ENCODE measurements around the gene PASK. TPM values are rescaled to one million over a fixed set of nuclear protein-coding genes. Genes with fewer than 3 reads are reported as not detected.

PASK gene
- total RNA-seq, 1 donor from 2014 or later = 8.7 TPM

DNA sequence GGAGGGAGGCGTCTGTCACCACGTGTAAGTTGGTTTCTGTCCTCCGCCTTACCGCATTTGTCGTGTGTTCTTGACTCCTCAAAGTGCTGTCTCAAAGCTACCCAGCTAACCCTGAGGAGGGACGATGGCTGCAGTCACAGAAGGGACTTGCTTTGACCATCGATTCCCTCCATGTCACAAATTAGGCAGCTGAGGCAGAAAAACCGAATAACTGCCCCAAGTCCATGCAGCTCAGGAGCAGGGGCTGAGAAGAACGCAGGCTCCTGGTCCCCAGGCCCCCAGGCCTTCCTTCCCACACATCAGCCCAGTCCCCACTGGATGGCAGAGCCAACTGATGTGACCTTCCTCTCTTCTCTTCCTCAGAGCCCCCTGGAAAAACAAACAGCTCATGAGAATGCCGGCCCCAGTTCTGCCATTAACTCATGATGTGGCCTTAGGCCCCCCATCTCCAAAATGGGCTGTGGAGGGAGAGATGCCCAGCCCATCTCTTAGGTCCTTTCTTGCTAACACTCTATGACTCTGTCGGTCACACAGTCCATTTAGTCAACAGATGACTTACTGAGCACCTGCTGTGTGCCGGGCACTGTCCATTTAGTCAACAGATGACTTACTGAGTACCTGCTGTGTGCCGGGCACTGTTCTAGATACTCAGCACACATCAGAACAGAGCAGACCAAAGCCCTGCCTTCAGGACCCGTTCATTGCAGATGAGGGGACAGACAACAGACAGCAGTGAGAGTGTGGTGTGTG lies 66.8 kb downstream of the PASK start:
- DNase-seq (ENCODE audit: low read depth in 2 of 2) = no peak

DNA sequence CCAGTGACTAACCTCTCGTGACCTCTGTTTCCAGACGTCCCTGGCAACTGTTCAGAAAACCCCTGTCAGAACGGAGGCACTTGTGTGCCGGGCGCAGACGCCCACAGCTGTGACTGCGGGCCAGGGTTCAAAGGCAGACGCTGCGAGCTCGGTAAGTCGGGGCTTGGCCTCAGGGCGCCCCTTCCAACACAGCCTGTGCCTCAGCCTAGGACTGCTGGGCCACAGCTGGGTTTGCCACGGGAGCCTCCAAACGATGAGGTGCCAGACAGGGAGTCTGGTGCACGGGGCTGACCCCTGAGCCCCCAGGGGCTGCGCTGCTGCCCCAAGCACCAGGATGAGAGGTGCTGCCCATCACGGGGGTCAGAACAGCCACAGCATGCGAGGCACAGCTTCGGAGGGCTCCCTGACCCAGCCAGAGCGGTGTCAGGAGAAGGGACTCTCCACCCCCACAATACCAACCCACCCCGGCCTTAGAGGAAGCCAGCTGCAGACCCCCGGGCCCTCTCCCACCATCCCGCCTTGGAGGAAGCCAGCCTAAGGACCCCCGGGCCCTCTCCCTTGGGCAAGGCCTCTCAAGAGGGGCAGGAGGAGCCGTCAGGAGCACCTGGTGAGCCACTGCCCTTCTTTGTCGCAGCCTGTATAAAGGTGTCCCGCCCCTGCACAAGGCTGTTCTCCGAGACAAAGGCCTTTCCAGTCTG lies 67.5 kb downstream of the PASK start:
- DNase-seq (ENCODE audit: low read depth in 2 of 2) = no peak

DNA sequence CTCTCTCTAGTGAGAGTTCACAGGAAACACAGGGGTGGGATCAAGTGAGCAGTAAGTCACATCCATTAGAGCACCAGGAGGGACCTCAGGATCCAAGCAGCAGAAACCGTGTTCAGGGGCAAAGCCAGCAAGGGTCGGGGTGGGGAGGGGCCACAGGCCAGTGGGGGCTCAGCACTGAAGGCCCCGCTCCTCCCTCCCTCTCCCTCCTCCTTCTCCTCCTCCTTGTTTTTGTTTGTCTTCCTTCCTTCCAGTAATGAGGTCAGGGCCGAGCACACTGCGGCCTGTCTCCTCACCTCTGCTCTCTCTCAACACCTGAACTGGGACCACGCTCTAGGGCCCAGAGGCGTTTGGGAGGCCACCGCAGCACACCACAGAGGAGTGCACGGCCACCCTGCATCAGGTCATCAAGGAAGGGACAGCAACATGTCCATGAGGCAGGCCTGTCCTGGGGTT lies 68.1 kb downstream of the PASK start:
- no peak for DNase-seq (ENCODE audit: low read depth in 2 of 2)

DNA sequence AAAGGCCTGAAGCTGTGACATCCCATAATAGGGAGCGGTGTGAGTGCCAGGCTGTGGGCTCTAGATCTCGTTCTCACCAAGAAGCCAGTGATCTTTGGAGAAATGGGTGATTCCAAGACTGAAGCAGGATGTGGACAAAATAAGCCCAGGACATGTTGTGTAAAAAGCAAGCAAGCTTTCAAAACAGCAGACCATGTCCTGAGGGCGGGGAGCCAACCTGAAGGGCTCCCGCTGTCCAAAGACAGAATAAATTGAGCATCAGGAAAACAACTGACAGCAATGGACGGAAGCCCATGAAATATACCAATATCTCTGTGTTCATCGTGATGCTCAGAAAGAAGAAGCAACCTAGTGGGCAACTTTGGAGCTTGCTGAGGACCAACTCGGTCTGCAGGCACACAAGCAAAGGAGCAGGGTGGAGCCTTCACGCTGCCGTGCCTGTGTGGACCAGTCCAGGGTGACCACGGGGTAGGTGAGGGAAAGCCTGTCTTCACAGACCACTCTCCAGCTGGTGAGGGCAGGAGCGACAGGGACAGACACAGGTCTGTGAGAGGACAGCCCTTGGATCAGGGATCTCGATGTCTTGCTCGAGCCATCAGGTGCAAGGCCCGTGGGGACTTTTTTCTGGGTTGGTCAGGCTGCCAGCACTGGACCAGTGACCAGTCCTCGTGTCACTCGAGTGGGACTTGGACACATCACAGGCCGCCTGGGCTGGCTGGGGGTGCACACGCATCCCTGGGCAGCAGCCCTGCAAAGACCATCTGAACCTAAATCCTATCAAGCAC lies 68.7 kb downstream of the PASK start:
- DNase-seq (ENCODE audit: low read depth in 2 of 2) = no peak

DNA sequence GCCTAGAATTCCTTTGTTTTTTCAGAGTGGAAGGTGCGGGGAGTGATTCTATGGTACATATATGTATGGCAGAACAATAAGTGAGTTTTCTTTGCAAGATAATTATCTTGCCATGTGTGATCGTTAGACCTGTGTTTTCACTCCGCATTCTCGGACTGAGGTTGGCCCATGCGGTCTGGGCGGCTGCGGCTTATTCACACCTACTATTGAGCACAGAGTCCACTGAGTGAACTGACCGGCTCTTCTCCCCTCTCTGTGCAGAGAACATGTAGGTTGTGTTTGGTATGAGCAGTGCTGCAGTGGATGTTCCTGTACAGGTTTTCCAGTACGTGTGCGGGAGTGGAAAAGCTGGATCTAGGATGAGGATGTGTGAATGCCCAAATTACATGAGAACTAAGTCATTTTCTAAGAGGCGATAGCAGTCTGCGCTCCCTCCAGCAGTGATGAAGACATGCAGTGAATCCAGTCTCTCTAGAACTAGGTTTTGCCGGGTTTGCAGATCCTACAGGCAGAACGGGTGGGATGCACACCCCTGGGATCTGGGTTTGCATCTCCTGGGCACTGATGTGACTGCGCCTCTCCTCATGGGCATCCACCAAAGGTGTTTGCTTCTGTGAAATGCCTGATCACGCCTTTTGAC lies 74.3 kb downstream of the PASK start:
- no peak for DNase-seq (ENCODE audit: low read depth in 2 of 2)

DNA sequence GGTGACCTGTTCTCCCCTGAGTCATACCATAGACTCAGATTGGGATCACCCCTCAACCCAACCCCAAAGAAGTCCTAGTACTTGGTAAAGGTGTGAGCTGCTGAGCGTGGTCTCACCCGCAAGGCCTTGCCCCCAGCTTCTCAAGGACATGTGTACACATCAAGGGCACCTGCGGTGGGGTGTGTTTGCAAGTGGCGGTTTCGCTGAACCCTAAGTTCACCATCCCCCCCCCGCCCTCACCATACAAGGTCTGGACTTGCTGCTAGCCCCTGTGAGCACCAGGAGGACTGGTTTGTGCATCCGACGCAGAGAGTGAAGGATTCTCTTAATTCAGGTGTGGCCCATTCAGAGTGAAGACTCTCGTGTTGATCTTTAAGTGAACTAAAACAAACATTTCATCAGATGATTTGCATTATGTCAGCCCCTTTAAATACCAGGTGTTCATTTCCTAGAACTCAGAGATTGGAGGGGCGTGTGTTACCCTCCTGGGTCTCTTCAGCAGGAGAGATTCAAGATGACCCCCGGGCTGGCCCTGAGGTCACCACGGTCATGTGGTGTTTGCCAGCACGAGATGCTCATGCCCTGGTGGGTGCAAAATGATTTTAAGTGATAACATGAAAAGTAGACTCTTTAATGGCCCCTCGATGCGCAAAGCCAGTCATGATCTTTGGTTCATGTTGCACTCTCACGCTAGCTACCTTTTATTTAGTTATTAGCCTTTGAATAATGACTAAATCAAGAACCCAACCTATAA lies 75.0 kb downstream of the PASK start:
- DNase-seq (ENCODE audit: low read depth in 2 of 2) = no peak

DNA sequence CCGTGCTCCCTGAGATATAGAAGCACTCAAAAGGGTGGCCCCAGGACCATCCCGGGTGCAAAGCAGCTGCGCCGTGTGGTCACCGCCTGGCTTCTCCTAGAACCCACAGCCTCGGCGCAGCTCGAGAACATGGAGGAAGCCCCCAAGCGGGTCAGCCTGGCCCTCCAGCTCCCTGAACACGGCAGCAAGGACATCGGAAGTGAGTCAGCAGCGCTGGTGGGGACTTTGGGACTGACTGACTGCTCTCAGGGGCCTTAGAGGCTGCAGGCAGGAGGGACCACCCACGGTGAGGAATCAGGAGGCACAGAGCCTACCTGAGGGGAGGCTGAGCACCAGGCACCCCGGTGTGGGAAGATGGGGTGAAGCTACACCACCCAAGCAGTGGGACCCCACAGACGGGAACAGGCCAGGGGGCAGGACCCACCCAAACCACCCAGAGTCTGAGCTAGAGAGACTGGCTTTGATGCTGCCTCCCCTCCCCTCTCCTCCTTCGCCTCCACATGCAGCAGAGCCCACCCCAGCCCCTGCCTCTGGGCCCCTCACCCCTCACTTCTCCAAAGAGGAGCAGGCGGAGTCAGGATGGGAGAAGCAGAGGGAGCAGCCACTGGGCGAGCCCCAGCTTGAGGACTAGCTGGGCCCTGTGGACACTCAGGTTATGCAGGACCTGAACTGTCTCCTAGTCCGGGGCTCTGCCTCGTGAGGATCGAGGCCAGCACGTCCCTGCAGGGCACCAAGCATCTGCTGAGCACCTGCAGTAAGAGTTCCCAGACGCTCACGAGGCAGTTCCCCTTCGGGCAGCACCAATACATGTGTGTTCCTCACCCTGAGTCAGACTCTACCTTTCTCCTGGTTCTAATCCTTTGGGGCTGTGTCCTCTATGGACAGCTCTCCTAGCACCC lies 75.9 kb downstream of the PASK start:
- DNase-seq (ENCODE audit: low read depth in 2 of 2) = no peak

DNA sequence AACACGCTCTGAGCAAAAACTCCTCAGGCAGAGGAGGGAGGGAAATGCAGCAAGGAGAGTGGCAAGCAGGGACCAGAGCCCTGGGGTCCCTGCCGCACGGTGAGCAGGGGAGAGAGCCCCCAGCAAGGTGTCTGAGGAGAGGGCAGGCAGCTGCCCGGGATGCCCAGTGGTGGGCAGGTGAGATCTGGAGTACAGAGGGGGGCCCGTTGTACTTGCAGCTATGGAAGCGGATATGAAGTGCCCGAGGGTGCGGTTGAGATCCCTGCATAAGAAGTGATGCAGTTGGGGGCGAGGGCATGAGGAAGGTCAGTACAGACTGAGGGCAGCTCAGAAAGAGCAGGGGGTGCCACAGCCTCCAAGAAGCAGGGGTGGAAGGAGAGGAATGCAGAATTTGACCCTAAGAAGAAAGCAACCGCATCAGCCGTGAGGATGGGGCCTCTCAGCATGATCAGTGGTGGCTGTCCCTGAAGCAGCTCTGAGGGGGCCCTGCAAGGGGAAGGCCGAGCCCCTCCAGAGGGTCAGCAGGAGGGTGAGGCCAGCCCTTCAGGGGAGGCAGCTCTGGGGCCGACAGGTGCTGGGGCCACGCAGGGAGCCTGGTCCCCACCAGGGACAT lies 76.6 kb downstream of the PASK start:
- DNase-seq (ENCODE audit: low read depth in 2 of 2) = no peak

DNA sequence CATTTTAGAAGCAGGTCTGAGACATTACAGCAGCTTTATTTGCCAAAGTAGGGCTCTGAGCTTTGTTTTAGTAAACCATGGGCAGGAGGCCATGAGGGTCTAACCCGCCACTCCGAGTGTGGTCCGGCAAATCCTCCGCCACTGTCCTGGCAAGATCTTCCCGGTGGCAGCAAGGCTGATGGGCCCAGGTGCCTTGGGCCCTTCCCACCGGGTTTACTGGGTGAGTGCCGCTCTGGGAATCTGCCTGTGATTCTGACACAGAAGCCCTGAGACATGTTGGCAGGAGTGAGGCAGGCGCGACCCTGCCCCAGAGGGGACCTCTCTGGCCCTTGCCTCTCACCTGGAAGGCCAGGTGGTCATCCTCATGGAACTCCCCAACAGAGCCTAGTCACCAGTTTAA lies 77.1 kb downstream of the PASK start:
- no peak for DNase-seq (ENCODE audit: low read depth in 2 of 2)

DNA sequence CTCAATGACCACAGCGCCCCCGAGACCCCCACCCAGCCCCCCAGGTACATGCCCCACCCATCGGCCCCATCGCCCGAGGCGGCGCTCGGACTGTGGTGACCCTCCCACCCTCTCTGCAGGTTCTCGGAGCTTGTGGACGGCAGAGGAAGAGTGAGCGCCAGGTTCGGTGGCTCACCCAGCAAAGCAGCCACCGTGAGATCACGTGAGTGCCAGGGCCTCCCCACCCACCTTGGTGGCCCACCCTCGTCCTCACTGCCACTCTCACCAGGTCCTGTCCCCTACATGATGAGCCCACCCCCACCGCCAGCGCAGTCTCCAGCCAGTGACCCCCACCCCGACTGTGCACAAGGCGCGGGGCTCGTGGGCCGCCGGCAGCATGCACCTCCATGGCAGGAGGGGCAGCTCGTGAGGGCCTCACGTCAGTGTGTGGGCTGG lies 77.6 kb downstream of the PASK start:
- DNase-seq (ENCODE audit: low read depth in 2 of 2) = no peak

DNA sequence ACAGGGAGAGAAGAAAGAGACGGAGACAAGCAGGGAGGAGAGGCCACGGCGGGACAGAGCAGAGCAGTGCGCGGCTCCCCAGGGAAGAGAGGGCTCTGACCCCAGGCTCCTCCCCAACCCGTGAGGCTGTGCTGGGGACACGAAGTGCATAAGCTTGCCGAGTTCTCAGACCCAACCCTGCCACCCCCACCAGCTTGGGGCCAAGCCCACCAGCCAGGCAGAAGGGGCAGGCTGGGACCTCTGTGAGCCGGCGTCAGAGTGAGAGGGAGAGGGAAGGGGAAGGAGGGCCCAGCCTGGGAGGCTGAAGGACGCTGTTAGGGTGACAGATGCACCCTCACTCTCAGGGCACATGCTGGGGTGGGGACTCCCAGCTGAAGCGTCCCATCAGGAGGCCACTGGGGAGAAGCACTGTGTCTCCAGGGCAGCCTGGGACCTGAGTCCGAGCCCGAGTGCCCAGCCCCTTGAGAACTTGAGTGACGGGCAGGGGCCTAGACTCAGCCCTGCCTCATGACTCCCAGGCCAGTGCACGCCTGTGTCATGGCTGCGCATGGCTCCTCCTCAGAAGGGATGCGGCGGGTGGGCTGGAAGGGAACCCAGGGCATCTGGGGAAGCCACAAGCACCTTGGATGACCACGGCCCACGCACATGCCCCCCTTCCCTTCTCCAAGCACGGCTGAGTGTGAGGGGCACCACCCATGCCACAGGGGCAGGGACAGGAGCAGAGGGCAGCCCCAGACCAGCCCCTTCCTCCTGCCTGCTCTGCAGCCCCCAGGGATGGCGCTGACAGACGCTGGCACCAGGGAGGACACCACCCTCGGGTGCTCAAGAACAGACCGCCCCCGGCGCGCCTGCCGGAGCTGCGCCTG lies 78.2 kb downstream of the PASK start:
- DNase-seq (ENCODE audit: low read depth in 2 of 2) = no peak

DNA sequence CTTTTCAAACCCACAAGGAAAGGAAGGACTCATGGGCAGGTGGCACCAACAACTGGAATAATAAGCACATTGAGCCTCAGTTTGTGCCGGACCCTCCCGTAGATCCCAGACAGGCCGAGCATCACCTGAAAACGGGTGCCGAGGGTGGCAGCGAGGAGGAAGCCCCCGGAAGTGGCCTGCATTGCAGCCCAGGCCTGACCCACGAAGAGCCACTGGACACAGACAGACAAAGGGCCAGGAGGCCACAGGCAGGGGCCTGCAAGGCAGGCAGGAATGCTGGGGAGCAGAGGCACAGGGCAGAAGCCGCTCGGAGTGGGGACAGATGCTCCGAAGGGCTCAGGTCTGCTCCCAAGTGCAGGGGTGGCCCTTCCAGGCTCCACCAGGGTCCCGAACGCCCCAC lies 78.9 kb downstream of the PASK start:
- DNase-seq (ENCODE audit: low read depth in 2 of 2) = no peak

DNA sequence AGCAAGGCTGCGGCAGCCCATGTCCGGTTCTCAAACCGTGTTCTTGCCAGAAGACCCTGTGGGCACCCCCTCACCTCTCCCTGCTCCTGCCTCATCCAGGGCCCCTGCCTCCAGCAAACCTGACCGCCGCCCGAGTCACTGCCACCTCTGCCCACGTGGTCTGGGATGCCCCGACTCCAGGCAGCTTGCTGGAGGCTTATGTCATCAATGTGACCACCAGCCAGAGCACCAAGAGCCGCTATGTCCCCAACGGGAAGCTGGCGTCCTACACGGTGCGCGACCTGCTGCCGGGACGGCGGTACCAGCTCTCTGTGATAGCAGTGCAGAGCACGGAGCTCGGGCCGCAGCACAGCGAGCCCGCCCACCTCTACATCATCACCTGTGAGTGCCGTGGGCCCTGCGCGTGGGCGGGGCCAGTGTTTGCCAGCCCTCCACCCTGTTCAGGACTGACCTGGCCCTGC lies 79.4 kb downstream of the PASK start:
- no peak for DNase-seq (ENCODE audit: low read depth in 2 of 2)

DNA sequence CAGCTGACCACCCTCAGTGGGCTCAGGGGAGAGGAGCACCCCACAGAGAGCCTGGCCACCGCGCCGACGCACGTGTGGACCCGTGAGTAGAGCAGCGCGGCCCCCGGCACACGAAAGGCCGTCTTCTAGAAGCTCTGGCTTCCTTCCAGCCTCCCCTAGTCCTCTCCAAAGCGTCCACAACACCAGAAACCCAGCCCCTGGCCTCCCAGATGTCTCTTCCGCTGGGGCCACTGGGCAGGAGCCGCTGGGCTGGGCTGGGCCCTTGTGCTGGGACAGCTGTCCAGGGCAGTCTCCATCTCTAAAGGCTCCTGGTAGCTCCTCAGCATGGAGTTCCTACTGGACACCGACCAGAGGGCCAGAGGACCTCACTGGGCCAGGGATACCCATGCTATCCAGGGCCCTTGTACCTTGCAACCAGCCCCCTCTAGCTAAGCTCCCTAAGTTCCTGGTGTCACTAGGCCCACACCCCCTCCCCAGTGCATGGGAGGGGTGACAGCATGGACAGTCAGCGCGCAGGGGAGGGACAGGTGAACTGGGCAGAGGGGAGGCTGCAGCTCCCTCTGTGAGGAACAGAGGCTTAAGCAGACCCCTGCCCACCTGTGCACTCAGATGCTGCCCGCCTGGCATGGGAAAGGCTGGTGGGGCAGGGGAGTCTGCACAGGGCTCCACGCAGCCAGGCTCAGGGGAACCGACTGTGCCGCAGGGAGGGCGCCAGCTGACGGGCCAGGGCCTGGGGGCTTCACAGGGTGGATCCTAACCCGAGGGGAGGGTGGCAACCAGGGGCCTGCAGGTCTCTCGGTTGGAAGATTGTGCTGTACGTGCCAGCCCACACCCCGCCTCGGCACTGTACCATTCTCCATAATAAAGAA lies 80.1 kb downstream of the PASK start:
- no peak for DNase-seq (ENCODE audit: low read depth in 2 of 2)

DNA sequence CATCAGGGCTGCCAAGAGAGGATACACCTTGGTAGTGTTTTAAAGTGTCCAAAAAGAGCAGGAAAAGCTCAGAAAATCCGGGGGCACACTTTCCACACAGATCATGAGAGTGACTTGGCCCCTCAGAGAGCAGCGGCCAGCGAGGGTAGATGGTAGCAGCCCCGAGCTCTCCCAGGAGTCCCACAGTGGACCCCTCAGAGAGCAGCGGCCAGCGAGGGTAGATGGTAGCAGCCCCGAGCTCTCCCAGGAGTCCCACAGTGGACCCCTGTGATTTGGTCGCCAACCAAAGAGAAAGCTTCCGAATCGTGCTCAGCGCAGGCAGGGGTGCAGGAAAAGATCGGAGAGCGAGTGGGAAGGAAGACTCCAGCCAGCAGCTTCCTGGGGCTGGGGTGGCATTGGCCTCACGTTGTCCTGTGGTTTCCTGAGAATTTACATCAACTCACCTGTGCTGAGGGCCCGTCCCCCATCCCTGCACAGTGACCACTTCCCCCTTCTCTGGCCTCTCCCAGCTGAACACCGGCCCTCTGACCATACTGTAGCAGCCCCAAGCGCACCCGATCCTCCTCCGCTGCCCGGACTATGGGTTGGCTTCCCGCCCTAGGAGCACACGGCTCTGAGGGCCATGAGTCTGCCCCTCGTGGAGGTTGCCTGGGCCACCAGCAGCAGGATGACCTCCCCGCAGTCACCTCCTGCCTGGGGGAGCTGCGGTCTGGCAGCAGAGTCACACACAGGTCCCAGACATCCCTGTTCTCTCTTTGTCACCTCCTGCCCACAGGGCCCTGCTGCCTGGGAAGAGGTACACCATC lies 80.9 kb downstream of the PASK start:
- no peak for DNase-seq (ENCODE audit: low read depth in 2 of 2)

DNA sequence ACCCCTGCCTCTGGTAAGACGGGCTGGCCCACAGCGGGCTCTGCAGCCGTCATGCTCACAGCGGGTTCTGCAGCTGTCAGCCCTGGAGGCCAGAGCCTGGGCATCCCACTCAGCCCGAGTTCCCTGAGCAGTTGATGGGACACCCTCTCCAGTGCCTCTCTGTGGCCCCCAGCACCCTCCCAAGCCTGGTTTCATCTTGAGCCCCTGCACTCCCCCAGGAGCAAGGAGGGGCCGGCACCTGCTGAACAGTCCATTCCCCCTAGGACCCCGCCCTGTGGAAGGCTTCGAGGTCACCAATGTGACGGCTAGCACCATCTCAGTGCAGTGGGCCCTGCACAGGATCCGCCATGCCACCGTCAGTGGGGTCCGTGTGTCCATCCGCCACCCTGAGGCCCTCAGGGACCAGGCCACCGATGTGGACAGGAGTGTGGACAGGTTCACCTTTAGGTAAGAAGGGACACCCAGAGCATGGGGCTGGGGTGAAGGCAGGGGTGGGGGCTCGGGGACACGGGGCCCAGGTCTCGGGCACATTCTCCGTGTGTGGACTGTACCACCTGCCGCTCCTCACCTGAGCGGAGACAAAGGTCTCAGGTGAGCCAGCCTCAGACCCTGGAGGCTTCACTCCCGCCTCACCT lies 81.7 kb downstream of the PASK start:
- no peak for DNase-seq (ENCODE audit: low read depth in 2 of 2)

Measured in lung microvascular endothelial cell (primary cell).